ENCODE results near the gene MYO6.

- TF ChIP-seq CTCF (optimal IDR thresholded peaks at IDR 0.05 in 1 of 3, IDR thresholded peaks at IDR 0.05 in 1 of 3, conservative IDR thresholded peaks at IDR 0.05 in 1 of 3; ENCODE audit: extremely low read depth in 1 of 3, insufficient read depth in 2 of 3, low read length in 3 of 3) (no peak), EZH2 (IDR thresholded peaks at IDR 0.05; ENCODE audit: low read length) (no peak)
These were observed 203.1 kb downstream of the MYO6 start for GRCh38 chr6:75952128-75952527.
